Psoas muscle (tissue), 8 donors: Measurements from ENCODE around the gene GTPBP4. TPM values are rescaled to one million over a fixed set of nuclear protein-coding genes. Genes with fewer than 3 reads are reported as not detected.

Source experiments
- ATAC-seq, 4 donors: fragments of 200-7000 bp; cut with Tn5 transposase; one replicate each; pipeline ENCODE4 v1.9.1; 2020; ENCODE audit warnings: moderate library complexity in 3 of 4, mild to moderate bottlenecking in 2 of 4
- DNase-seq, 2 donors: peaks; one replicate each; pipeline ENCODE4 v3.0.0-alpha.2; 2020
- H3K27ac ChIP-seq: fragments of 200-600 bp; one replicate; pipeline ENCODE4 v1.8.0; 2022
- H3K27me3 ChIP-seq, 3 donors: fragments of 200-600 bp in 1 of 3; one replicate each; pipeline versions ENCODE4 v1.6.1 to v1.8.0; 2013 to 2022; ENCODE audit warnings: low read length in 2 of 3, mild to moderate bottlenecking in 2 of 3, moderate library complexity in 1 of 3; ENCODE audit not compliant: insufficient read depth in 3 of 3
- H3K36me3 ChIP-seq, 2 donors: fragments of 200-600 bp in 1 of 2; one replicate each; pipeline versions ENCODE4 v1.6.1 to v1.8.0; 2013 to 2022; ENCODE audit warnings: low read depth in 1 of 2, mild to moderate bottlenecking in 1 of 2, moderate library complexity in 1 of 2; ENCODE audit not compliant: insufficient read depth in 1 of 2
- H3K4me1 ChIP-seq: fragments of 200-600 bp; one replicate; pipeline ENCODE4 v1.8.0; 2022
- H3K4me3 ChIP-seq: fragments of 200-600 bp; one replicate; pipeline ENCODE4 v1.8.0; 2022; ENCODE audit warnings: mild to moderate bottlenecking
- H3K9me3 ChIP-seq: fragments of 200-600 bp; one replicate; pipeline ENCODE4 v1.8.0; 2022
- WGBS, 3 donors: extraction: QIAGEN DNeasy Blood & Tissue Kit; methylation state at CpG; one replicate each; pipeline versions ENCODE4 v1.1.6 to v1.1.7; 2013; 5-methylcytosine and 5-hydroxymethylcytosine counted together
- intact Hi-C, 2 donors: fragments of 100-400 bp; cut with DNase I; formaldehyde crosslinking; loops; one replicate each; pipeline versions ENCODE4 v1.11.0 to v1.14.2; 2022
- polyA plus RNA-seq, 3 donors: library from polyadenylated mRNA; stranded (reverse); fragments of 200-250 nt; gene quantifications; one replicate each; pipeline ENCODE4 v1.2.3, GENCODE V29; 2013
- total RNA-seq, 4 donors: library from RNA; stranded (reverse); fragmentation: NEBNext Ultra II Directional in 2 of 4; extraction: Animal tissue kit (Norgen Biotek cat#: 25700) in 2 of 4; gene quantifications; one replicate each; pipeline versions ENCODE4 v1.2.1 to v1.2.4, GENCODE V29; 2021 to 2023
- TF ChIP-seq, protein P1 (sequence below): fragments of 200-600 bp; IDR thresholded peaks from one replicate; pipeline ENCODE4 v1.8.0; 2022; ENCODE audit warnings: antibody characterized with exemption
- donor health status: healthy with polysubstance abuse.
- donor health status: DM: no; HTN: no; CAD: no; lungs with moderate emphysema.
- donor health status: Bipolar disorder and iron deficiency.
- donor health status: healthy.
- donor health status: DM: yes; HTN: yes; CAD: no.
- donor health status: DM: no; HTN: no; CAD: no.
- donor health status: DM: no; HTN: no; CAD: no.
- donor health status: DM: yes; HTN: yes; CAD: no.

GTPBP4 gene
- total and polyA plus RNA-seq, 7 donors: 36.3 to 134 (median 70.2) TPM

DNA sequence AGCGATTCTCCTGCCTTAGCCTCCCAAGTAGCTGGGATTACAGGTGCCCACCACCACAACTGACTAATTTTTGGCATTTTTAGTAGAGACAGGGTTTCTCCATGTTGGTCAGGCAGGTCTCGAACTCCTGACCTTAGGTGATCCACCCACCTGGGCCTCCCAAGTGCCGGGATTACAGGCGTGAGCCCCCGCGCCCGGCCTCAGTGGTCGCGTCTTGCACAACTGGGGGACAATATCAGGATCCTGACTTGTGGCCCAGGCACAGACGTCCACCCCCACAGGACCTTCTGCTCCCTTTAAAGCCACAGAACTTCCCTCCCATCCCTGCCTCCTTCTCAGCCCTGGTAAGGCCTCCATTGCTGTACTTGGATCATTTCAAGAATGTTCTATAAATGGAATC lies 39.9 kb upstream of the GTPBP4 start:
- TF ChIP-seq, protein P1, sequence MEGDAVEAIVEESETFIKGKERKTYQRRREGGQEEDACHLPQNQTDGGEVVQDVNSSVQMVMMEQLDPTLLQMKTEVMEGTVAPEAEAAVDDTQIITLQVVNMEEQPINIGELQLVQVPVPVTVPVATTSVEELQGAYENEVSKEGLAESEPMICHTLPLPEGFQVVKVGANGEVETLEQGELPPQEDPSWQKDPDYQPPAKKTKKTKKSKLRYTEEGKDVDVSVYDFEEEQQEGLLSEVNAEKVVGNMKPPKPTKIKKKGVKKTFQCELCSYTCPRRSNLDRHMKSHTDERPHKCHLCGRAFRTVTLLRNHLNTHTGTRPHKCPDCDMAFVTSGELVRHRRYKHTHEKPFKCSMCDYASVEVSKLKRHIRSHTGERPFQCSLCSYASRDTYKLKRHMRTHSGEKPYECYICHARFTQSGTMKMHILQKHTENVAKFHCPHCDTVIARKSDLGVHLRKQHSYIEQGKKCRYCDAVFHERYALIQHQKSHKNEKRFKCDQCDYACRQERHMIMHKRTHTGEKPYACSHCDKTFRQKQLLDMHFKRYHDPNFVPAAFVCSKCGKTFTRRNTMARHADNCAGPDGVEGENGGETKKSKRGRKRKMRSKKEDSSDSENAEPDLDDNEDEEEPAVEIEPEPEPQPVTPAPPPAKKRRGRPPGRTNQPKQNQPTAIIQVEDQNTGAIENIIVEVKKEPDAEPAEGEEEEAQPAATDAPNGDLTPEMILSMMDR: no peak
- peaks cover 0 to 4% (median 2%) of the 10 kb centered on the region in 3 donors for H3K27me3 ChIP-seq
- H3K36me3 ChIP-seq: no peaks in the 10 kb centered on the region
- DNase-seq: no peak
- no peak overlapping the region for H3K27ac ChIP-seq
- H3K4me1 ChIP-seq: no peaks in the 10 kb centered on the region
- intact Hi-C loops: no loop called here
- H3K9me3 ChIP-seq: no peaks in the 10 kb centered on the region
- no peak for ATAC-seq
- WGBS, 3 donors: 93% methylated on average over 10 of the region's 10 CpGs
- no peak overlapping the region for H3K4me3 ChIP-seq

DNA sequence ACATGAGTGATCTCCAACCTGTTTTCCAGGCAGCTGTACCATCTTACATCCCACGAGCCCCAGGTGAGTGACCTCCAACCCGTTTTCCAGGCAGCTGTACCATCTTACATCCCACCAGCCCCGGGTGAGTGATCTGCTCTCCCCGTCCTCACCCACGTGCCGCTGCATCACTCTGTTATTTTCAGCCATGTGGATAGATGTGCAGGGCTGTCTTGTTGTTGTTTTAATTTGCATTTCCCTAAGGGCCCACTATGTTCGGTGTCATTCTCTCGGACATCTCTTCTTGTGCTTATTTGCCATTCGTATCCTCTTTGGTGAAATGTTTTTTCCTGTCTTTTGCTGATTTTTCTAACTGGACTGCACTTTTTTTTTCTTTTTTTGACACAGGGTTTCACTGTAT lies 38.8 kb upstream of the GTPBP4 start:
- H3K4me1 ChIP-seq: no peaks in the 10 kb centered on the region
- H3K9me3 ChIP-seq: no peaks in the 10 kb centered on the region
- no peak overlapping the region for H3K27ac ChIP-seq
- peaks cover 0 to 4% (median 2%) of the 10 kb centered on the region in 3 donors for H3K27me3 ChIP-seq
- no peak overlapping the region for H3K4me3 ChIP-seq
- 73 to 77% (median 75%) methylated on average over 9 of the region's 9 CpGs for WGBS, 3 donors
- TF ChIP-seq, protein P1: no peak
- DNase-seq (no peak), ATAC-seq (no peak)
- H3K36me3 ChIP-seq: no peaks in the 10 kb centered on the region
- intact Hi-C loops: no loop called here

DNA sequence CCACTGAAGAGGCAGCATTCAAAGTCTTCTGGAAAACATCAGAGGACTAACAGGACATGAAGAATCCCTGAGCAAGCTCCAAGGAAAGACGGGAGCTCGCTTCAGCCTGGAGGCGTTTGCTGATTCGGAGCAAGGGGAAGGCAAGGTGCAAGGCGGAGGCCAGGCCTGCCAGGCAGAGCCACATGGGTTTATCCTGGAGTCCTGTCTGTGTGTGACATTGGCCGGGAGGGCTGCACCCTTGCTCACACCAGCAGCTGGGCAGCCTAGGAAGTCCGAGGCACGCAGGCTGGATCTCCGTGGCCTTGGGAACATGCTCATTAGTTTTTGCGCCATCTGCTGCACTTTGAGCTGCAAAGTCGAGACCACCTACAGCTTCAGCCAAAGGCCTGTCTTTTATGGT lies 34.4 kb upstream of the GTPBP4 start:
- H3K4me3 ChIP-seq: no peak overlapping the region
- H3K36me3 ChIP-seq: no peaks in the 10 kb centered on the region
- H3K27me3 ChIP-seq: peaks cover 0 to 10% (median 2%) of the 10 kb centered on the region in 3 donors
- H3K4me1 ChIP-seq: no peaks in the 10 kb centered on the region
- intact Hi-C loops: no loop called here
- WGBS, 3 donors: 72 to 91% (median 82%) methylated on average over 11 of the region's 11 CpGs
- DNase-seq (no peak), ATAC-seq (no peak)
- H3K27ac ChIP-seq: no peak overlapping the region
- H3K9me3 ChIP-seq: no peaks in the 10 kb centered on the region
- TF ChIP-seq, protein P1: no peak

DNA sequence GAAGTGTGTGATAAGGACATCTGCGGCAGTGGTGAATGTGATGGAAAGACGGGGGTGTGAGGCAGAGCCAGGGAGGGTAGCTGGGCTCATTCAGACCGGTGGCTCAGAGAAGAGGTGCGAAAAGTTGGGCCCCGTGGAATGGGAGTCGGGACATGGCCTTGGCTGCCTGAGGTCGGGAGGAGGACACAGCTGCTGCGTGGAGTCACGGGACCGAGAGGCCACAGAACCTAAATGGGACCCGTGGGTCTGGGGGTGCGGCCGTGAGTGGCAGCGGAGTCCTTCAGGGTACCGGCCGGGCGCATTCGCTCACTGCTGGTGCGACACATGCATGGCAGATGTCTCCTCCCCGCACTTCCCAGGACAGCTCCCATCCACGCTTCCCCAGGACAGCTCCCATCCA lies 33.8 kb upstream of the GTPBP4 start:
- intact Hi-C loops: no loop called here
- ATAC-seq: no peak
- TF ChIP-seq, protein P1: no peak
- Histone ChIP-seq H3K9me3 (no peaks in the 10 kb centered on the region), H3K27me3 (peaks cover 0 to 10% (median 1%) of the 10 kb centered on the region in 3 donors), H3K36me3 (no peaks in the 10 kb centered on the region), H3K4me3 (no peak overlapping the region), H3K27ac (no peak overlapping the region), H3K4me1 (no peaks in the 10 kb centered on the region)
- WGBS, 3 donors: 84 to 90% (median 87%) methylated on average over 20 to 21 of the region's 21 CpGs
- no peak for DNase-seq

DNA sequence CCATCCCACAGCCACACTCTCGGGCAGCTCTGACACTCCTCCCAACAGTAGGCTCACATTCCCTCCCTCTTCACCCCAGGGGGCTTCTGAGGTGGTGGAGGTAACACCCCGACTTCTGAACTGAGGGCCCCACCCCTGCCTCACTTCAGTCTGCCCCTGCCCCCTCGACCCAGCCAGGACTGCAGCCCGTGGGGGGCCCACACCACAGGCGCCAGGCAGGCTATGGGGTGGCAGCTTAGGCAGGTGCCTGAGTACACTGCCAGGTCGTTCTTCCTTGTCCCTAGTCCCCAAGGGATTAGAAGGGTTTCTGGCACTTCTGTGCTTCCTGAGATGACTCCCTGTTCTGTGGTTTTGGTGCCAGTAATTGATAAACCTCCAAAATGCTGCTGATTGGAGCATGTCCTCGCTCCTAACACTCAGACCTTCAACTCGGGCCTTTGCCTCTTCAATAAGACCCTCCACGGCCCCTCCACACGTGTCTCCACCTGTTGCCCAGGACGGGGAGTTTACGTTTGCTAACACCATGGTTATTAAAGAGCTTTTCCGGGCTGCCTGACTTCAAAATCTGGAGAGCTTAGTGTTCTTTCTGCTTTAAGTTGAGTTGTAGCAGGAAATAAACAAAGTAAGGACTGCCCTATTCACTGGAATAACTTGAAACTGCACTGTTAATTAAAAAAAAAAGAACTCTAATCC lies 33.0 kb upstream of the GTPBP4 start:
- Histone ChIP-seq H3K27me3 (peaks cover 0 to 10% (median 0%) of the 10 kb centered on the region in 3 donors), H3K9me3 (no peaks in the 10 kb centered on the region), H3K27ac (no peak overlapping the region), H3K4me1 (no peaks in the 10 kb centered on the region), H3K4me3 (no peak overlapping the region), H3K36me3 (no peaks in the 10 kb centered on the region)
- DNase-seq (no peak), ATAC-seq (no peak)
- intact Hi-C loops: no loop called here
- TF ChIP-seq, protein P1: no peak
- 35 to 38% (median 36%) methylated on average over 13 of the region's 13 CpGs for WGBS, 3 donors
